Measurements from ENCODE around the gene KRT39. TPM values are rescaled to one million over a fixed set of nuclear protein-coding genes. Genes with fewer than 3 reads are reported as not detected.

KRT39 gene
- total and polyA plus RNA-seq, 10 of the 15 experiments (the other 5 are each of a cell fraction or from before 2014, with no cell fraction given) = not detected

- no peak for TF ChIP-seq SREBF1 (IDR thresholded peaks at IDR 0.05; ENCODE audit: low read length)
- 0 out of 2 replicates have a peak, but pooled peaks have one; percentile 35 for TF ChIP-seq SPI1 (IDR thresholded peaks at IDR 0.05; ENCODE audit: borderline replicate concordance, insufficient read depth, low read depth, low read length)
- TF ChIP-seq RCOR1 (conservative IDR thresholded peaks at IDR 0.05; ENCODE audit: low read depth, low read length) = 0 out of 2 replicates have a peak, but pooled peaks have one; percentile 10
- 0 out of 2 replicates have a peak, but pooled peaks have one; percentile 16 for TF ChIP-seq BACH1 (IDR thresholded peaks at IDR 0.05; ENCODE audit: borderline replicate concordance)
- no peak for TF ChIP-seq HDAC6 (IDR thresholded peaks at IDR 0.05; ENCODE audit: unreplicated experiment)
- no peak for TF ChIP-seq MYB (IDR thresholded peaks at IDR 0.05; ENCODE audit: borderline replicate concordance, low read depth, low read length)
- TF ChIP-seq CBX3 (IDR thresholded peaks at IDR 0.05; ENCODE audit: borderline replicate concordance, low read depth) = no peak
- TF ChIP-seq SREBF2 (IDR thresholded peaks at IDR 0.05; ENCODE audit: low read length) = no peak
- TF ChIP-seq, protein P1, sequence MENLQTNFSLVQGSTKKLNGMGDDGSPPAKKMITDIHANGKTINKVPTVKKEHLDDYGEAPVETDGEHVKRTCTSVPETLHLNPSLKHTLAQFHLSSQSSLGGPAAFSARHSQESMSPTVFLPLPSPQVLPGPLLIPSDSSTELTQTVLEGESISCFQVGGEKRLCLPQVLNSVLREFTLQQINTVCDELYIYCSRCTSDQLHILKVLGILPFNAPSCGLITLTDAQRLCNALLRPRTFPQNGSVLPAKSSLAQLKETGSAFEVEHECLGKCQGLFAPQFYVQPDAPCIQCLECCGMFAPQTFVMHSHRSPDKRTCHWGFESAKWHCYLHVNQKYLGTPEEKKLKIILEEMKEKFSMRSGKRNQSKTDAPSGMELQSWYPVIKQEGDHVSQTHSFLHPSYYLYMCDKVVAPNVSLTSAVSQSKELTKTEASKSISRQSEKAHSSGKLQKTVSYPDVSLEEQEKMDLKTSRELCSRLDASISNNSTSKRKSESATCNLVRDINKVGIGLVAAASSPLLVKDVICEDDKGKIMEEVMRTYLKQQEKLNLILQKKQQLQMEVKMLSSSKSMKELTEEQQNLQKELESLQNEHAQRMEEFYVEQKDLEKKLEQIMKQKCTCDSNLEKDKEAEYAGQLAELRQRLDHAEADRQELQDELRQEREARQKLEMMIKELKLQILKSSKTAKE (IDR thresholded peaks at IDR 0.05; ENCODE audit: low read depth, poor library complexity, severe bottlenecking) = peak; percentile 37
- TF ChIP-seq, protein P2, sequence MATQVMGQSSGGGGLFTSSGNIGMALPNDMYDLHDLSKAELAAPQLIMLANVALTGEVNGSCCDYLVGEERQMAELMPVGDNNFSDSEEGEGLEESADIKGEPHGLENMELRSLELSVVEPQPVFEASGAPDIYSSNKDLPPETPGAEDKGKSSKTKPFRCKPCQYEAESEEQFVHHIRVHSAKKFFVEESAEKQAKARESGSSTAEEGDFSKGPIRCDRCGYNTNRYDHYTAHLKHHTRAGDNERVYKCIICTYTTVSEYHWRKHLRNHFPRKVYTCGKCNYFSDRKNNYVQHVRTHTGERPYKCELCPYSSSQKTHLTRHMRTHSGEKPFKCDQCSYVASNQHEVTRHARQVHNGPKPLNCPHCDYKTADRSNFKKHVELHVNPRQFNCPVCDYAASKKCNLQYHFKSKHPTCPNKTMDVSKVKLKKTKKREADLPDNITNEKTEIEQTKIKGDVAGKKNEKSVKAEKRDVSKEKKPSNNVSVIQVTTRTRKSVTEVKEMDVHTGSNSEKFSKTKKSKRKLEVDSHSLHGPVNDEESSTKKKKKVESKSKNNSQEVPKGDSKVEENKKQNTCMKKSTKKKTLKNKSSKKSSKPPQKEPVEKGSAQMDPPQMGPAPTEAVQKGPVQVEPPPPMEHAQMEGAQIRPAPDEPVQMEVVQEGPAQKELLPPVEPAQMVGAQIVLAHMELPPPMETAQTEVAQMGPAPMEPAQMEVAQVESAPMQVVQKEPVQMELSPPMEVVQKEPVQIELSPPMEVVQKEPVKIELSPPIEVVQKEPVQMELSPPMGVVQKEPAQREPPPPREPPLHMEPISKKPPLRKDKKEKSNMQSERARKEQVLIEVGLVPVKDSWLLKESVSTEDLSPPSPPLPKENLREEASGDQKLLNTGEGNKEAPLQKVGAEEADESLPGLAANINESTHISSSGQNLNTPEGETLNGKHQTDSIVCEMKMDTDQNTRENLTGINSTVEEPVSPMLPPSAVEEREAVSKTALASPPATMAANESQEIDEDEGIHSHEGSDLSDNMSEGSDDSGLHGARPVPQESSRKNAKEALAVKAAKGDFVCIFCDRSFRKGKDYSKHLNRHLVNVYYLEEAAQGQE (IDR thresholded peaks at IDR 0.05; ENCODE audit: low read depth, low read length) = no peak
- peak; percentile 33 for TF ChIP-seq IKZF1 (conservative IDR thresholded peaks at IDR 0.05)
These were observed 51.0 kb downstream of the KRT39 start (continued) for GRCh38 chr17:40915721-40916256.

Data from GM12878 (cell line).